Measurements from ENCODE around the gene PLAC1. TPM values are rescaled to one million over a fixed set of nuclear protein-coding genes. Genes with fewer than 3 reads are reported as not detected.

Gene PLAC1
- total and polyA plus RNA-seq, 9 donors: 0.12 to 0.62 (median 0.40) TPM; not detected in 4

- no peaks in the 10 kb centered on the region for H3K36me3 ChIP-seq
- no peak overlapping the region for H3K4me3 ChIP-seq
- no peaks in the 10 kb centered on the region for H3K27me3 ChIP-seq
- no peak for TF ChIP-seq EP300 (IDR thresholded peaks at IDR 0.05)
- no peak for TF ChIP-seq CTCF (IDR thresholded peaks at IDR 0.05)
- TF ChIP-seq POLR2A (IDR thresholded peaks at IDR 0.05): no peak
- intact Hi-C loops (cut with DNase I): no loop called here
- H3K9me3 ChIP-seq: no peaks in the 10 kb centered on the region
- no peak for DNase-seq
- H3K4me1 ChIP-seq (ENCODE audit: insufficient read depth): no peaks in the 10 kb centered on the region
- H3K27ac ChIP-seq: no peak overlapping the region
- 5 to 13% (median 5%) methylated on average over 1 of the region's 1 CpG for WGBS, 3 donors
Measured at GRCh38 chrX:134660627-134661026, 2.4 kb upstream of the PLAC1 start.

- no peak for DNase-seq
- Histone ChIP-seq H3K4me3 (no peak overlapping the region), H3K9me3 (no peaks in the 10 kb centered on the region), H3K4me1 (ENCODE audit: insufficient read depth) (no peaks in the 10 kb centered on the region), H3K36me3 (no peaks in the 10 kb centered on the region), H3K27me3 (no peaks in the 10 kb centered on the region), H3K27ac (no peak overlapping the region)
- WGBS, 3 donors: 91 to 100% (median 91%) methylated on average over 1 of the region's 1 CpG
- TF ChIP-seq POLR2A (IDR thresholded peaks at IDR 0.05): no peak
- TF ChIP-seq EP300 (IDR thresholded peaks at IDR 0.05): no peak
- no peak for TF ChIP-seq CTCF (IDR thresholded peaks at IDR 0.05)
- intact Hi-C loops (cut with DNase I): no loop called here
Measured at GRCh38 chrX:134659761-134660160, 1.5 kb upstream of the PLAC1 start.

DNA sequence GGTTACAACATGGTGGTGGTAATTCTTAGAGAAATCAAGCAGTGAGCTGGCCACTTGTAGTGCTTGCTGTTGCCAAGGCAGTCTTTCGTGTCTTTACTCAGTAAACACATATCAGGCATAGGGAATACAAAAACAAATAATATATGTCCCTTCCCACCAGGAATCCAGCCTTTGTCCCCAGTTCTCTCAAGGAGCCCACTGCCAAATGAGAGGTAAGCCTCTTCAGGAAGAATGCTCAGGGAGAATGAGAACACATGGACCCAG lies 421 bp upstream of the PLAC1 start:
- no peak overlapping the region for H3K27ac ChIP-seq
- WGBS, 3 donors: 52 to 77% (median 59%) methylated on average over 1 of the region's 1 CpG
- H3K4me1 ChIP-seq (ENCODE audit: insufficient read depth): no peaks in the 10 kb centered on the region
- no peak for DNase-seq
- TF ChIP-seq CTCF (IDR thresholded peaks at IDR 0.05) (no peak), POLR2A (IDR thresholded peaks at IDR 0.05) (no peak), EP300 (IDR thresholded peaks at IDR 0.05) (no peak)
- H3K4me3 ChIP-seq: no peak overlapping the region
- H3K27me3 ChIP-seq: no peaks in the 10 kb centered on the region
- intact Hi-C loops (cut with DNase I): no loop called here
- H3K36me3 ChIP-seq: no peaks in the 10 kb centered on the region
- H3K9me3 ChIP-seq: no peaks in the 10 kb centered on the region

GRCh38 chrX:134654398-134655012 lies 3.8 kb downstream of the PLAC1 start:
- Histone ChIP-seq H3K27ac (no peak overlapping the region), H3K27me3 (no peaks in the 10 kb centered on the region), H3K4me3 (no peak overlapping the region), H3K4me1 (ENCODE audit: insufficient read depth) (peaks cover 10% of the 10 kb centered on the region), H3K9me3 (no peaks in the 10 kb centered on the region), H3K36me3 (no peaks in the 10 kb centered on the region)
- intact Hi-C loops (cut with DNase I): no loop called here
- no peak for DNase-seq
- TF ChIP-seq POLR2A (IDR thresholded peaks at IDR 0.05) (no peak), CTCF (IDR thresholded peaks at IDR 0.05) (no peak), EP300 (IDR thresholded peaks at IDR 0.05) (no peak)
- 45 to 70% (median 49%) methylated on average over 3 of the region's 3 CpGs for WGBS, 3 donors

All from ovary (tissue), 9 donors.